ENCODE results near the gene AKT2. TPM values are rescaled to one million over a fixed set of nuclear protein-coding genes. Genes with fewer than 3 reads are reported as not detected.
"Not testable (repeated sequence)": the region's sequence is repeated elsewhere in the genome, so short reads cannot be mapped to it uniquely, and the experiment has no call there.

Gene AKT2
- total RNA-seq, 3 donors from 2014 or later: 98.4 to 139 (median 103) TPM

DNA sequence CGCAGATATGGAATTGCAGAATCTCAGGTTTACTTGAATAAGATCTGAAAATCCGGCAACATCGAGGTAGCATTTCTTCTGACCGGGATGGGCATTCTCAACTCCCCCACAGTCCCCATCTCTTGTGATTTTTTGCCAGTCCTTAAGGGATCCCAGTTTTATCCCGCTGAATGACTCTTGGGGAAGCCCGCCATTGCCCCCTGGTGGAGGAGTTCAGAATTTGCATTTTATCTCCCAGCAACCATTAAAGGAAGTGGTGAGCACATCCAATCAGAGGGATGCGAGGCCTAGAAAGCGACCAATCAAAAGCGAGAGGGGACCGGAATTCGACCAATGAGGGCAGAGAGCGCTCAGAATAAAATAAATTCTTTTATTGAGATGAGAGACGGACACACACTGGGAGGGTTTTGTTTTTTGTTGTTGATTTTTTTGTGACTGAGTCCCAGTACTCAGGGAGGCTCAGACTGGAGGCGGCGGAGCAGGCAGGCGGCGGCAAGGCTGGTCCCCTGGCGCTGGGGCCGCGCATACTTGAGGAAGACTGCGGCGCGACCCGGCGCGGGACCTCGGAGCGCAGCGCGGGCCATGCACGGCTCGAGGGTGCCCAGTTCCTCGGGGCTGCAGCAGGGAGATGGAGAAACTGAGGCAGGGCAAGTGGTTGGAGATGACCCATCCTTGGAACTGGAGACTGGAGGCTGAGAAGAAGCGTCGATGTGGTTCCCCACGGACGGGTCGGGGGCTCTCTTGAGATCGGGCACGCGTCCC, 63.1 kb downstream of the AKT2 start:
- intact Hi-C loops (cut with DNase I, micrococcal nuclease): loop anchor here (5.0 to 10.0 kb wide), 2 partner anchors 77 to 80 kb away; no protein-coding TSS in a partner anchor
- DNase-seq: peak in 2 of 3 donors; percentile 76 to 79
- peak; percentile 79 for ATAC-seq
- TF ChIP-seq, protein P1, sequence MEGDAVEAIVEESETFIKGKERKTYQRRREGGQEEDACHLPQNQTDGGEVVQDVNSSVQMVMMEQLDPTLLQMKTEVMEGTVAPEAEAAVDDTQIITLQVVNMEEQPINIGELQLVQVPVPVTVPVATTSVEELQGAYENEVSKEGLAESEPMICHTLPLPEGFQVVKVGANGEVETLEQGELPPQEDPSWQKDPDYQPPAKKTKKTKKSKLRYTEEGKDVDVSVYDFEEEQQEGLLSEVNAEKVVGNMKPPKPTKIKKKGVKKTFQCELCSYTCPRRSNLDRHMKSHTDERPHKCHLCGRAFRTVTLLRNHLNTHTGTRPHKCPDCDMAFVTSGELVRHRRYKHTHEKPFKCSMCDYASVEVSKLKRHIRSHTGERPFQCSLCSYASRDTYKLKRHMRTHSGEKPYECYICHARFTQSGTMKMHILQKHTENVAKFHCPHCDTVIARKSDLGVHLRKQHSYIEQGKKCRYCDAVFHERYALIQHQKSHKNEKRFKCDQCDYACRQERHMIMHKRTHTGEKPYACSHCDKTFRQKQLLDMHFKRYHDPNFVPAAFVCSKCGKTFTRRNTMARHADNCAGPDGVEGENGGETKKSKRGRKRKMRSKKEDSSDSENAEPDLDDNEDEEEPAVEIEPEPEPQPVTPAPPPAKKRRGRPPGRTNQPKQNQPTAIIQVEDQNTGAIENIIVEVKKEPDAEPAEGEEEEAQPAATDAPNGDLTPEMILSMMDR (IDR thresholded peaks at IDR 0.05): peak; percentile 54
- no peaks in the 10 kb centered on the region for H3K36me3 ChIP-seq (ENCODE audit: low read depth)
- H3K9me3 ChIP-seq: no peaks in the 10 kb centered on the region
- H3K4me1 ChIP-seq (ENCODE audit: low read depth): peaks cover 10% of the 10 kb centered on the region
- no peak overlapping the region for H3K4me3 ChIP-seq

DNA sequence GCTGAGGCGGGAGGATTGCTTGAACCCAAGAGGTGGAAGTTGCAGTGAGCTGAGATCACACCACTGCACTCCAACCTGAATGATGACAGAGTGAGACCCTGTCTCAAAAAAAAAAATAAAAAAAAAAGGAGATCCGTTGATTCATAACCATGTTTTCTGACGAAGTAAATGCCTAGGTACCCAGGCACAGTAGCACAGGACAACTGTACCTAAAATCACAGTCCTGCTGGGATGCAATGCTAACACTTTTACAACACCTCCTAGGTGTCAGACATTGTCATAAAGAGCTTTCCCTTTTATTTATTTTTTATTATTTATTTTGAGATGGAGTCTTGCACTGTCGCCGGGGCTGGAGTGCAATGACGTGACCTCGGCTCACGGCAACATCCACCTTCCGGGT, 64.5 kb downstream of the AKT2 start:
- Histone ChIP-seq H3K36me3 (ENCODE audit: low read depth) (no peaks in the 10 kb centered on the region), H3K4me3 (no peak overlapping the region), H3K9me3 (no peaks in the 10 kb centered on the region), H3K4me1 (ENCODE audit: low read depth) (peaks cover 6% of the 10 kb centered on the region)
- intact Hi-C loops (cut with DNase I, micrococcal nuclease): loop anchor here (5.0 to 10.0 kb wide), 2 partner anchors 76 to 78 kb away; no protein-coding TSS in a partner anchor
- no peak for ATAC-seq
- TF ChIP-seq, protein P1 (IDR thresholded peaks at IDR 0.05): no peak
- DNase-seq: no peak

DNA sequence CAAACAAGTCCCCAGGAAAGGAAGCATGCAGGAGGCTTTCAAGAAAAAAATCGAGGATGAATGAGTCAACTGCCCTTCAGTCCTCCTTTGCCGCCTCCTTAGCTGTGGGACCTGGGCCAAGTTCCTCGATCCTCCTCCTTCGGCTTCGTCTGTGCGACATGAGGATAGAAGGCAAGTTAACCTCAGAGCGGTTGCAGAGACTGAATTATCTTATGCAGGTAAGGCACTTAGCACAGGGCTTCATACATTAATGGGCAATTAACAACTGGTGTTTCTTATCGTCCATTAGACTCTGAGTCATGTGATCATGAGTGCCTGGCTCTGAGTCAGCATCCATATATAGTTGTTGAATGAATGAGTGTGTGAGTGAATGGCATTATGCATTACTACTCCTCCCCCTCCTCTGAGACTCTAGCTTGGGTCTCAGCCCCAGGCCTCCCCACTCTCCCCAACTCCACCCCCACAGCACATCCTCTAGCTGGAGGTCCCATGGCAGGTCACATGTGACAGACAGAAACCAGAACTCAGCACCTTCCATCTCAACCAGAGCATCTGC, 65.3 kb downstream of the AKT2 start:
- ATAC-seq: peak; percentile 37
- intact Hi-C loops (cut with DNase I, micrococcal nuclease): loop anchor here (5.0 to 10.0 kb wide), 2 partner anchors 75 to 77 kb away; no protein-coding TSS in a partner anchor
- no peak for DNase-seq
- TF ChIP-seq, protein P1 (IDR thresholded peaks at IDR 0.05): no peak
- no peak overlapping the region for H3K4me3 ChIP-seq
- H3K4me1 ChIP-seq (ENCODE audit: low read depth): peaks cover 5% of the 10 kb centered on the region
- no peaks in the 10 kb centered on the region for H3K36me3 ChIP-seq (ENCODE audit: low read depth)
- H3K9me3 ChIP-seq: no peaks in the 10 kb centered on the region

DNA sequence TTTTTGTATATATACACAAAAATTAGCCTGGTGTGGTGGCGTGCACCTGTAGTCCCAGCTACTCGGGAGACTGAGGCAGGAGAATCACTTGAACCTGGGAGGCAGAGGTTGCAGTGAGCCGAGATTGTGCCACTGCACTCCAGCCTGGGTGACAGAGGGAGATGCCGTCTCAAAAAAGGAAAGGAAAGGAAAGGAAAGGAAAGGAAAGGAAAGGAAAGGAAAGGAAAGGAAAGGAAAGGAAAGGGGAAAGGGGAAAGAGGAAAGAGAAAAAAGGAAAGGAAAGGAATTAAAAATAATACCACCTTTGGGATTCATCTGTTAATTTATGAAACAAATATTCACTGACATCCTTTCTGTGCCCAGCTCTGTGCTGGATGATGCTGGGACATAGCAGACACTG, 66.1 kb downstream of the AKT2 start:
- not testable (repeated sequence) for H3K4me1 ChIP-seq (ENCODE audit: low read depth)

DNA sequence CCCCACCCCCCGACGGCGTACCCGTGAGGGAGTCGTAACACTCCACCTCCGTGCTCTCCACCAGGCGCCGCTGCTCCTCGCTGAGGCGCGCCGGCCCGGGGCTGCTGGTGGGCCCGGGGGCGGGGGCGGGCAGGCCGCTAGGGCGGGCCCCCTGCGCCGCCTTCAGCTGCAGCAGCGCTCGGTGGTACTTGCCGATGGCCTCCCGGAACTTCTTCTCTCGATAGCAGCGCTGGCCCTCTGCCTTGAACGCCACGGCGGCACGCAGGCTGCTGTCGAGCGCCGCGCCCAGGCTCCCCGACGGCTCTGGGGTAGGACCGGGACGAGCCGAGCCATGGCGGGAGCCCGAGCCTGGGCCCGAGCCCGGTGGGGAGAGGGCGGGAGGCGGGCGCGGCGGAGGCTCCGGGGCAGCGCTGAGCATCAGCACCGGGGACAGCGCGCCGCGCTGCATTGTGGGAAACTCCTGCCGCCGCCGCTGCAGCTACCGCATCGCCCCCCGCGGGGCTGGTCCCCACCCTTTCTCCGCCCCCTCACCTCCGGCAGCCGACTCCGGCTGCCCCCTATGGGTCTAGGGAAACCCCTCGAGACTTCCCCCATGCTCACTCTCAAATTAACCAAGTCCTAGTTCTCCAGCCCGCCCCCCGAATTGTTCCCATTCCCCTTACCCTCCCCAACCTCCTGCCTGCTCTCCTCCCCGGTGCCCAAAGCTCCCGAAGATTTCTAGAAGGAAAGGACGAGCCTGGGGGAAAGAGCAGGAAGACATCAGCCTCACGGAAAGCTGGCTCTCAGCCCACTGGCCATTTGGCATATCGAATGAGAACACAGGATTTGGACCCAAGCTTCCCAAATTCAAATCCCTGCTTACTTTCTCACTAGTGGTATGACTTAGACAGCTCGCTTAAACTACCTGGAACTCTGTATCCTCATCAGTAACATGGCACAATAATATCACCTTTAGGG, 66.9 kb downstream of the AKT2 start, which contains the start of gene TTC9B:
TTC9B (minus strand) TSS at position 451 of the 957 bp plus-strand sequence; CDS start at position 448, 3 bp downstream.
- no peak for ATAC-seq

More for the DNA sequence above, 66.1 kb downstream of the AKT2 start:
- H3K36me3 ChIP-seq (ENCODE audit: low read depth); DNase-seq; intact Hi-C loops (cut with DNase I, micrococcal nuclease); ATAC-seq; H3K9me3 ChIP-seq; H3K4me3 ChIP-seq: not testable (repeated sequence)

More for the DNA sequence above, 66.9 kb downstream of the AKT2 start, which contains the start of gene TTC9B:
- TF ChIP-seq, protein P1 (IDR thresholded peaks at IDR 0.05): no peak
- Histone ChIP-seq H3K4me1 (ENCODE audit: low read depth) (peaks cover 5% of the 10 kb centered on the region), H3K4me3 (no peak within 1 kb of the TSS), H3K36me3 (ENCODE audit: low read depth) (no peaks in the 10 kb centered on the region), H3K9me3 (no peaks in the 10 kb centered on the region)
- no peak for DNase-seq
- intact Hi-C loops (cut with DNase I, micrococcal nuclease): no loop called here

Data from mucosa of descending colon (tissue), 3 donors.